Measurements from ENCODE around the gene APOL1.

Gene APOL1

DNA sequence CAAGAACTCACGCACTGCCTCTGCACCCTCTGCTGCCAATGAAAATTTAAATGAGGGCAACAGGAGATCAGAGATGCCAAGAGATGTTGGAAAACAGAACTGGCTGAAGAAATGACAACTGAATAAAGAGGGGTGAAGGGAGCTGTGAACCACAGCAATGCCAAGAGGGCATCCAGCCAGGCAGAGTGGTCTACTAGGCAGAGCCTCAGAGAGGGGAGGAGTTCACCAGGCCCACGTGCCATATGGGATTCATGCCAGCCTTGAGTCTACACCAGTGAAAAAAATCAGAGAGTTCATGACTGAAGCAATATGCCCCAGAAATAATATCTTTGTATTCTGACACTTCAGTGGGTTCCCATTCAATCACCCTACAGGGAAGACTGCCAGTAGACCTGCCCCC, 18.0 kb upstream of the APOL1 start:
- Histone ChIP-seq H3K27ac (ENCODE audit: low read length) (no peak overlapping the region), H3K9me3 (replicated peaks; ENCODE audit: insufficient read depth, low read length) (no peaks in the 10 kb centered on the region), H3K4me1 (ENCODE audit: low read length) (peaks cover 23% of the 10 kb centered on the region), H3K9me2 (replicated peaks; ENCODE audit: insufficient read depth, low read length) (no peaks in the 10 kb centered on the region), H3K36me3 (replicated peaks; ENCODE audit: insufficient read depth, low read length) (0 out of 2 replicates have a peak, but pooled peaks cover 9% of the 10 kb centered on the region), H3K79me2 (ENCODE audit: low read length) (peaks cover 66% of the 10 kb centered on the region), H2AFZ (ENCODE audit: low read length) (no peak overlapping the region), H3K9ac (ENCODE audit: low read length) (no peak overlapping the region), H3K27me3 (replicated peaks; ENCODE audit: insufficient read depth, low read length) (no peaks in the 10 kb centered on the region), H3K4me2 (ENCODE audit: low read depth, low read length) (no peak overlapping the region), H3F3A (ENCODE audit: insufficient read depth, low read length) (peaks cover 10% of the 10 kb centered on the region), H4K20me1 (ENCODE audit: insufficient read depth, low read length) (no peaks in the 10 kb centered on the region), H3K4me3 (ENCODE audit: low read length) (no peak overlapping the region)
- TF ChIP-seq EZH2phosphoT487 (IDR thresholded peaks at IDR 0.05; ENCODE audit: low read length) (no peak), EZH2 (optimal IDR thresholded peaks at IDR 0.05; ENCODE audit: low read depth, low read length) (no peak)
- TF ChIP-seq, protein P1, sequence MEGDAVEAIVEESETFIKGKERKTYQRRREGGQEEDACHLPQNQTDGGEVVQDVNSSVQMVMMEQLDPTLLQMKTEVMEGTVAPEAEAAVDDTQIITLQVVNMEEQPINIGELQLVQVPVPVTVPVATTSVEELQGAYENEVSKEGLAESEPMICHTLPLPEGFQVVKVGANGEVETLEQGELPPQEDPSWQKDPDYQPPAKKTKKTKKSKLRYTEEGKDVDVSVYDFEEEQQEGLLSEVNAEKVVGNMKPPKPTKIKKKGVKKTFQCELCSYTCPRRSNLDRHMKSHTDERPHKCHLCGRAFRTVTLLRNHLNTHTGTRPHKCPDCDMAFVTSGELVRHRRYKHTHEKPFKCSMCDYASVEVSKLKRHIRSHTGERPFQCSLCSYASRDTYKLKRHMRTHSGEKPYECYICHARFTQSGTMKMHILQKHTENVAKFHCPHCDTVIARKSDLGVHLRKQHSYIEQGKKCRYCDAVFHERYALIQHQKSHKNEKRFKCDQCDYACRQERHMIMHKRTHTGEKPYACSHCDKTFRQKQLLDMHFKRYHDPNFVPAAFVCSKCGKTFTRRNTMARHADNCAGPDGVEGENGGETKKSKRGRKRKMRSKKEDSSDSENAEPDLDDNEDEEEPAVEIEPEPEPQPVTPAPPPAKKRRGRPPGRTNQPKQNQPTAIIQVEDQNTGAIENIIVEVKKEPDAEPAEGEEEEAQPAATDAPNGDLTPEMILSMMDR (IDR thresholded peaks at IDR 0.05; ENCODE audit: low read length), result no peak
- no peak for DNase-seq

DNA sequence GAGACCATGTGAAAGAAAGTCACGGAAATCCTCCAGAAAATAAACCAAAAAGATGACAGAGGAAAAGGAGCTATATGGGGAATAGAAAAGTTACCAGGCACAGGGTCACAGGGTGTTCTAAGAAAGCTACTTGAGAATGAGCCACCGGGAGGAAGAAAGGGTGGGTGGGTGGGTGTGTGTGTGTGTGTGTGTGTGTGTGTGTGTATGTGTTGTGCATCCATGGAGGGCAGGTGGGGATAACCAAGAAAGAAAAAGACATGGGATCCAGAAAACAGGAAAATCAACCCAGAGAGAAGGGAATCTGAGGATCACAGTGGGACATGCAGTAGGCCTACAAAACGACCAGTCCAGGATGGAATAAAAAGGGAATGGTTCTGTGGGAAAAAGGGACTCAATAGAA, 17.3 kb upstream of the APOL1 start:
- Histone ChIP-seq H3K27me3 (replicated peaks; ENCODE audit: insufficient read depth, low read length) (no peaks in the 10 kb centered on the region), H2AFZ (ENCODE audit: low read length) (no peak overlapping the region), H3F3A (ENCODE audit: insufficient read depth, low read length) (peaks cover 10% of the 10 kb centered on the region), H3K4me2 (ENCODE audit: low read depth, low read length) (peak overlapping the region; percentile 70; the same call in 1 of the 2 replicates), H3K4me3 (ENCODE audit: low read length) (no peak overlapping the region), H3K79me2 (ENCODE audit: low read length) (peaks cover 66% of the 10 kb centered on the region), H3K9ac (ENCODE audit: low read length) (no peak overlapping the region), H3K4me1 (ENCODE audit: low read length) (peaks cover 25% of the 10 kb centered on the region), H3K36me3 (replicated peaks; ENCODE audit: insufficient read depth, low read length) (0 out of 2 replicates have a peak, but pooled peaks cover 9% of the 10 kb centered on the region), H3K9me2 (replicated peaks; ENCODE audit: insufficient read depth, low read length) (no peaks in the 10 kb centered on the region), H3K9me3 (replicated peaks; ENCODE audit: insufficient read depth, low read length) (no peaks in the 10 kb centered on the region), H3K27ac (ENCODE audit: low read length) (no peak overlapping the region), H4K20me1 (ENCODE audit: insufficient read depth, low read length) (no peaks in the 10 kb centered on the region)
- TF ChIP-seq EZH2 (optimal IDR thresholded peaks at IDR 0.05; ENCODE audit: low read depth, low read length), result no peak
- TF ChIP-seq EZH2phosphoT487 (IDR thresholded peaks at IDR 0.05; ENCODE audit: low read length), result no peak
- TF ChIP-seq, protein P1 (IDR thresholded peaks at IDR 0.05; ENCODE audit: low read length), result no peak
- DNase-seq, result no peak

DNA sequence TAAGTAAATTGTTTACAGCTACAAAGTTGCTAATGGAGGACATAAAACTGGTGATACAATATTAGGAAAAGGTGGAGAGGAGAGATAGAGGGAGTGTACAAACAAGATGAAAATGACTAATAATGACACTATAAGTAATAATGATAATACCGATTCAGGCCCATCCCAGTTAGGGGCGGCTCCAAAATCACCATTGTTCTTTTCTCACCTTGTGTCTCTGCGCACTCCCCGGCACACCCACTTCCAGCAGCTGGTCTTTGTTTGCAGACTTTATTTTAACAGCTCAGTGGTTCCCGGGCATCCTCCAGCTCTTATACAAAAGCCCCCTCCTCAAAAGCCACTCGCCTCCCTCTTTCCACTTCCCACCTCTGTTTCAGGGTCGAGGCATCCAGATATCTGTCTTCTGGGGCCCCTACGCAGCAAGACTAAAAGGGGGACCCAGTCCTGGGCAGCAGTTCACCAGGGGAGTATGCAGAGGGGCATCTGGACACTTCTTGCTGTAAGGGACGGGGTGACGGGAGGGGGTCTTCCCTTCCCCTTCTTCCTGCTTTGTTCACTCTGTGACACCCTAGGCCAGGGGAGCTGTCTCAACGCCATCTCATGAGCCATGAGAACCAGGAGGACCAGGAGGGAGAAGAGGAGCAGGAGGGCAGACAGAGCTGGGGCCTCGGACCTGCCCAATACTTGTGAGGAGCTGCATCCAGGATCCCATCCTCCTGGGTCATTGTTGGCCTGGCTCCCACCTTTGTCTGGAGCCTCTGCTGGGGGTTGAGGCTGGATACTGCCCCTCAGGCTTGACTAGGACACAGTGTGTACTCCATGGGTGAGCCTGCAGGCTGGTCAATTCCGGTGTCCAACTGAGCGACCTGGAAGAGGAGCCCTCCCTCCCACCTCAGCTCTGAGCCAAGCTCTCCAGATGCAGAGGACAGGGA, 16.3 kb upstream of the APOL1 start:
- H3K4me3 ChIP-seq (ENCODE audit: low read length), result peak overlapping the region; percentile 93; the same call in 1 of the 2 replicates
- TF ChIP-seq EZH2phosphoT487 (IDR thresholded peaks at IDR 0.05; ENCODE audit: low read length), result no peak
- TF ChIP-seq EZH2 (optimal IDR thresholded peaks at IDR 0.05; ENCODE audit: low read depth, low read length), result no peak
- TF ChIP-seq, protein P1 (IDR thresholded peaks at IDR 0.05; ENCODE audit: low read length), result no peak
- no peak for DNase-seq
- H3K4me1 ChIP-seq (ENCODE audit: low read length), result peaks cover 25% of the 10 kb centered on the region
- no peak overlapping the region for H2AFZ ChIP-seq (ENCODE audit: low read length)
- H3K27ac ChIP-seq (ENCODE audit: low read length), result no peak overlapping the region
- H3K79me2 ChIP-seq (ENCODE audit: low read length), result peaks cover 66% of the 10 kb centered on the region
- no peaks in the 10 kb centered on the region for H4K20me1 ChIP-seq (ENCODE audit: insufficient read depth, low read length)
- peak overlapping the region; percentile 69; the same call in 1 of the 2 replicates for H3K9ac ChIP-seq (ENCODE audit: low read length)
- H3F3A ChIP-seq (ENCODE audit: insufficient read depth, low read length), result peaks cover 10% of the 10 kb centered on the region
- H3K36me3 ChIP-seq (replicated peaks; ENCODE audit: insufficient read depth, low read length), result 0 out of 2 replicates have a peak, but pooled peaks cover 9% of the 10 kb centered on the region
- H3K9me2 ChIP-seq (replicated peaks; ENCODE audit: insufficient read depth, low read length), result no peaks in the 10 kb centered on the region
- H3K4me2 ChIP-seq (ENCODE audit: low read depth, low read length), result peak overlapping the region; percentile 70
- H3K27me3 ChIP-seq (replicated peaks; ENCODE audit: insufficient read depth, low read length), result no peaks in the 10 kb centered on the region
- no peaks in the 10 kb centered on the region for H3K9me3 ChIP-seq (replicated peaks; ENCODE audit: insufficient read depth, low read length)

All from MM.1S (cell line).